ENCODE results near the gene HS3ST1.

Gene HS3ST1

DNA sequence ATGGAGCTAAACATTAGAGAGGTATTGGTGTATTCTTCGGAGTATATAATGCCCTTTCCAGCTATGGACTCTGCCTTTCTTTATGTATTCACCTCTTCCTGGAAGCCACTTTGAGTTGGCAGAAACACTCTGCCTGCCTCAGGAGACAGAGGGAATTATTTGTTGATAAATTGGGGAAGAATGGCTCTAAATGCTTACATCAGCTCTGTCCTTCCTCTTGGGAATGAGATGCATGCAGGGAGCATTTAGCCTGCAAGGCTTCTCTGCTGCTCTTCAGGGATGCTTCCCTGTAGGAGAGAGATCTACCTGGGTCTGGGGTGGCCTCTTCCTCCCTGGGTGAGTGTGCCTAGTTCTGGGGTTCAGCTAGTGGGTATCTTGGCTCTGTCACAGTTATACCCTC lies 6.9 kb upstream of the HS3ST1 start:
- DNase-seq (ENCODE audit: low read depth in 2 of 2), result no peak

- no peak for DNase-seq (ENCODE audit: low read depth in 2 of 2)
These were observed 2.4 kb upstream of the HS3ST1 start for GRCh38 chr4:11431111-11431510.

DNA sequence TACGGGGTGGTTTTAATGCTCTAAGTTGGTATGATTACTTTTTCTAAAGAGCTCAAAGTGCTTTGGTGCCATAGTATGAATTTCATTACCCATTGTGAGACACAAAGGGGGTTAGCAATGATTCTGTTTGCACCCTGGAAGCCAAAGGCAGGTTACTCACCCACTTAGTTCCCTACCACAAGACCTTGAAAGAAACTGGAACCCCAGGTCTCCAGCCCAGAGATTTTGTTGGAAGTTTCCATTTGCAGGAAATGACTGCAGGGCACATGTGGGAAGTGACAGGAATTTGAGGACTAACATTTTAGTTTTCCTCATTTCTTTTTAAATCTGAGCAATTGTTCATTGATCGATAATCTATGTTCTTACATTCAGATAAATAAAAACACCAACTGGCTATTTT lies 1.8 kb upstream of the HS3ST1 start:
- no peak for DNase-seq (ENCODE audit: low read depth in 2 of 2)

- DNase-seq (ENCODE audit: low read depth in 2 of 2), result no peak
These were observed 978 bp upstream of the HS3ST1 start for GRCh38 chr4:11429699-11430045.

- peak; percentile 28 to 30 for DNase-seq (ENCODE audit: low read depth in 2 of 2)
These were observed 405 bp upstream of the HS3ST1 start for GRCh38 chr4:11428899-11429698.

GRCh38 chr4:11427121-11427996 lies 1.3 kb downstream of the HS3ST1 start:
- no peak for DNase-seq (ENCODE audit: low read depth in 2 of 2)

DNA sequence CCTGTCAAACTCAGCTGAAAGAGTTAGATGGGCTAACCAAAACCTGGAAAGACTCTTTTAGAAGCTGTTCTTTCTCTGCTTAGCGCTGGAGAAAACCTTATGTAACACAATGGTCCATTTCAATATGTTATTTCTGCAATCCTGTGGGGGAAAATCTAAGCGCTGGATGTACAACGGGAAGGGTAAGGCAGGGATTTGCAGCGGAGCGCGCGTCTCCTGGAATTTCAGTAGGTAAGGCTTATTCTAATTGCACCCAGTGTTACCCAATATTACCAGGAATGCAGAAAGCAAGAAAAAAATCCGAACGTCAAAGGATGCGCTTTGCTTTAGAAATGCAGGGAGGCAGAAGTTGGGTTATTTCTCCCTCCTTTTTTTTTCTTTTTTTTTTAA lies 2.0 kb downstream of the HS3ST1 start:
- no peak for DNase-seq (ENCODE audit: low read depth in 2 of 2)

DNA sequence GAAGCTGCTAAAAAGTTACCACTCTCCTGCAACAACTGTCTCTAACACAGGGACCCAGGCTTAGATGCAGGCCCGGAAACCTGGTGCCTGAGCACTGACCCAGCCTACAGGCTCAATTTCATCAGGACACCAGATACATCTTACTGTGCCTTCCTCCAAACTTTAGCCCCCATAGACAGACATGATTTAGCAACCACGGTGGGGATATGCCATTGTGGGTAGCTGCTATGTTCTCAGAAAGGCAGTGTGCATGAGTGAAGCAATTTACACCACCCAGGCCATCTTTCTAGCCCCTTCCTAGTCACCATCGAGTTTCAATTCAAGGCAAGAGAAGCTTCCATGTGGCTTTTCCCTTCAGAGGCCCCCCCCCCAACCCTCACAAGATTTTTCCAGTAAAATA lies 2.7 kb downstream of the HS3ST1 start:
- DNase-seq (ENCODE audit: low read depth in 2 of 2), result no peak

DNA sequence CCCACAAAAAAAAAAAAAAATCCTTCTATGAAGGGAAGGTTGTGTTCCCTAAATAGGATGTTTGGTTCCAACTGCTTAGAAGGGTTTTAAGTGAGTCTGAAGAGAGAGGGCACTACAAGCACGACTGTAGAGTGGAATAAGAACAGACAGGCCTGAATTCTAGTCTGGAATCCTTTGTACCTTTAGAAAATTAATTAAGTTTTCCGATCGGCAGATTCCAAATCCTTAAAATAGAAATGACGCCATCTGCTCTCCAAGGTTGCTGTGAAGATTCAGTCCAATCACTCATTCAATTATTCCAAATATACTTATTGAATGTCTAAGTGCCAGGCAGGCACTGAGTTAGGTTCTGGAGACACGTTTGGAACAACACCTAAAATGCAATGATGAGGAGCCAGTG lies 3.8 kb downstream of the HS3ST1 start:
- no peak for DNase-seq (ENCODE audit: low read depth in 2 of 2)

DNA sequence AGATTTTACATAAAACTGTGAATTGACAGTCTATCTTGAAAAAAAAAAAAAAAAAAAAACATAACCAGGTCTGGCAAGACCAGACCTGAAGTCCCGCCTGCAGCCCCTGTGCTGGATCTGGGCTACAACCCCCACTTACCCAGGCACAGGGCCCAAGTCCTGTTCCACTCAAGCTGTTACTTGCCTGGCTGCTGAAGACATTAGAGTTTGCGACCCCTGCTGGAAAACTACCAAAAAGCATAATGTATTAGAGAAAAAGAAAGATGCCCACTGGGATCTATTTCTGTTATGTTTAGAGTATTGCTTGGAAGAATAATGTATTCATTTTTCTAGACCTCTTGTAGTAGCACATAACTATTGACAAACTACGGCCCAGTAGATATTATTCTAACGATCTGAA lies 4.7 kb downstream of the HS3ST1 start:
- DNase-seq (ENCODE audit: low read depth in 2 of 2), result no peak

DNA sequence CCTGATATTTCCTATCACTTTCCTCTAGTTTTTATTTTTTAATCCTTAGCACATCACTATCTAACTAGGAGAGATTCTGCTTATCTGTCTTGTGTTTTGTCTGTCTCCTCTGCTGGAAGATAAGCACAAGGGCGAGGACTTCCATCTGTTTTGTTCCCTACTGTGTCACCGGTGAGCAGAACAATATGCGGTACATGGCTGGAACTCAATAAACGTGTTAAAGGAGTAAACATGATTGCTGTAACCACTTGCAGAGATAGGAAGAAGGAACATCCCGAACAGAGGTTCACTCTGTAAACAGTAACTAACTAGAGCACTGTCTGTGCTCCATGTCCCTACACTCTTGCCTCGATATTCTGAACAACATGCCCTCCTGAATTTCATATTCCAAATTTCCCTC lies 5.2 kb downstream of the HS3ST1 start:
- no peak for DNase-seq (ENCODE audit: low read depth in 2 of 2)

DNA sequence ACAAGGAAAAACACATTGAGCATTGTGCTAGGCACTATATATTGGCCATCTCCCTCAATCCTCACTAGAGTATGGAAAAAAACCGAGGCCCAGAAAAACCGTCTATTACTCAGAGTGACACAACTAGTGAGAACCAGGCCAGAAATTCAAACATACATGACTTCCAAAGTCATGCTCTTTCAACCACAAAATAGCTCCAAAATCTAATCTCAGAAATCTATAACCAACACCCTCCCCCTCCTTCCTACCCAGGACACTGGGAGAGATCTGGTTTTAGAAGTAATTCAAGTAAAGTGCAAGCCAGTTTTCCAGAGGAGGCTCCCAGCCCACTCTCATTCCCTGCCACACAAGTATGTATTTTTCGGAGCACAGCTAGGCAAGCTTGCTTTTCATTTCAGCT lies 7.6 kb downstream of the HS3ST1 start:
- DNase-seq (ENCODE audit: low read depth in 2 of 2), result no peak

DNA sequence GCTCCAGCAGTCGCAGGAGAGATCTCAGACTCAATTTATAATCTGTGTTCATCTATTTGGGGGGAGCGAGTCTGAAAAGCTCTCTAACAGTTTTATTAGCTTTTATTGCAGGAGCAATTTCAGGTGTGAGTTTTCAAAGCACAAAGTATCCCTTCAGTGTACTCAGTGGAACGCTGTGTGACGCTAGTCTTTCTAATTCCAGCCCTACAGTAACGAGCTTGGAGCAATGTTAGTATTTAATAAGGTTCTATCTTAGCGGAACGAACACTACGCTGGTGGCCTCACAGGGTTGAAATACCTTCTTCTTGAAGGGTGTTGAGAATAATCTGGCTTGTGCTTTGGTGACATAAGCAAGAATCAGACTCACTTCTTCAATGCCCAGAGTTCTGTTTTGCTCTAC lies 8.4 kb downstream of the HS3ST1 start:
- no peak for DNase-seq (ENCODE audit: low read depth in 2 of 2)

DNA sequence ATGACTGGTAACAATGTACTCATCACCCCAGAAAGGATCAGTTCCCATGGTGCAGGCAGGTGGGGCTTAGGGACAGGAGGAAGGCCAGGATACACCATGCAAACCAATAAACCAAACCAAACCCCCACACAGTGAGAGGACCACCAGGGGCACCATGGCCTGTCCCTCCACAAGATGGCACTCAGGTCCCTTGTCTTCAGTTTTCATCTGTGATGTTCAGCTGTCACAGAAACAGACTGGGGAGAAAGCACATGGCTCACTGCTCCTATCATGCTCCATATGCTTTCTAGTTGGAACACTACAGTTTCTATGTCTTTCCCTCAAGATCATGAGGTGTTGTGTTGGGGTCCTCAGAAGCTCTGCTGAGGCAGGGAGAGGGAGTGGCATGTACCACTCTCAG lies 10.1 kb downstream of the HS3ST1 start:
- no peak for DNase-seq (ENCODE audit: low read depth in 2 of 2)

- DNase-seq (ENCODE audit: low read depth in 2 of 2), result no peak
These were observed 12.0 kb downstream of the HS3ST1 start for GRCh38 chr4:11416767-11417113.

DNA sequence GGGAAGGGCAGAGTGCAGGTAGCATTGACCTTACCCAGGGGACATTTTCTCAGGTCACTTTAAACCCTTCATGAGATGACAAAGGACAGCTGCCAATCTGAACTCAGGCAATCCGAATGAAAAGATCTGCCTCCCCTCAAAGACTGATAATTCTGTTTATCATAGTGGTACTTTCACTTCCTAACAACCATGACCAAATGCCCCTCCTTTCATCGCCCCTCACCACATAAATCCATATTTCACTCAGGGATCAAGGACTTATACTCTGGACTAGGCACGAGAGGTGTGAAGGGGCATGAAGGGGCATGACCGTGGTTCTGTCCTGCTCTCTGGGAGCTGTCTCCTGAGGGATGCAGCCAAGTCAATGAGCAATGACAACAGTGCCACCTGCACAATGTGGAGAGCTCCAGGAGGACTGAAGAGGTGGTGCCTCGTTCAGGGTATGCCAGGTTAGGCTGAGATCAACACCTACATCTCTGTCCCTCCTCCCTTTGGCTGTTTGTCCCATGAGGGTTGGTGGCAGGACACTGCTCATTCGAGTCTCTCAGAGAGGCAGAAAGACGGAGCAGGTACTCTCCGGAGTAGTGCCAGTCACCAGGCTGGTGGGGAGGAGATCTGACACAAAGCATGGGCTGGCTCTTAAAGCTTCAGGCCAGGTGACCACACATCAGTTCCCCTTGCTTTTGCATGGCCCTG lies 12.5 kb downstream of the HS3ST1 start:
- no peak for DNase-seq (ENCODE audit: low read depth in 2 of 2)

DNA sequence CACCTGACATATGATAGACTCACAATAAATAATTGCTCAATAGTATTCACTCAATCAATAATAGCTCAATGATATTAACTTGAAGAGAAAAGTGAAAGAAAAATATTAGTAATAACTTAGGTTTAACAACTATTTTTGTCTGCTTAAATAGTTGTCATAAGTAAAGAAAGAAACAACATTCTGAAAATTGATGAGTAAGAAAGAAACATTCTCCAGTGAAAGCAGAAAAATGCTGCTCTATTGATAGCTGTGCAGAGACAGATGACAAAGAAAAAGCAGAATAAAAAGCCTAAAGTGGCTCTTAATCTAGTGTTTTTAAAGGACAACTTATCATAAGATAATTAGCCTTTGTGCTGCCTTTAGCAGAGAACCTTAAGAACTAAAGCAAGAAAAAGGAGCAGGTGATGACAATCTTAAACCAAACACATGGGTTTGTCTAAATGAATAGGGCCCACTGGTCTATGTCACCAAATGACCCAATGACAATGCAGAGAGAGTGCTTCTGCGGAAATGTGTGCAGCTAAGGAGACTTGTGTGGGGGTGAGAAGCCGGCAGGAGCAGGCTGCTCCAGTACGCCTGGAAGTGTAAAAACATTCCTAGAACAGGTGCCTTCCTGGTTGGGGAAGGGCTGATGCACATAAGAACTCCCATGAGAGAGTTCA lies 13.2 kb downstream of the HS3ST1 start:
- DNase-seq (ENCODE audit: low read depth in 2 of 2), result no peak

DNA sequence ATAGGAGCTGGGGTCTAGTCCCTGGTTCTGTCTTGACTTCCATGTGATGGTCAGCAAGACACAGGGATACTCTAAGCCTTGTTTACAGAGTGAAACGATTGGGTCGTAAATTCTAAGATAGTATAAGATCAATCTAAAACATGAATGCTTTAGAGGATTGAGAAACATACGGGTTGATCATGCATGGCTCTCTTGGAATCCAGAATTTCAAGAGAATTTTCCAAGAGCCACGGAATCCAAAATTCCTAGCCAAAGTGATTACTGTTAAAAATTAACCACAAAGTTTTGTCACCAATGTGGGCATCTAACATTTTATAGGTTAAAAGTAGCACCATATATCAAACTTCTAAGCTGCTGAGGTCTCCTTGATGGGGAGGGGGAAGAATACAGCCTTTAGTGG lies 16.5 kb downstream of the HS3ST1 start:
- no peak for DNase-seq (ENCODE audit: low read depth in 2 of 2)

DNA sequence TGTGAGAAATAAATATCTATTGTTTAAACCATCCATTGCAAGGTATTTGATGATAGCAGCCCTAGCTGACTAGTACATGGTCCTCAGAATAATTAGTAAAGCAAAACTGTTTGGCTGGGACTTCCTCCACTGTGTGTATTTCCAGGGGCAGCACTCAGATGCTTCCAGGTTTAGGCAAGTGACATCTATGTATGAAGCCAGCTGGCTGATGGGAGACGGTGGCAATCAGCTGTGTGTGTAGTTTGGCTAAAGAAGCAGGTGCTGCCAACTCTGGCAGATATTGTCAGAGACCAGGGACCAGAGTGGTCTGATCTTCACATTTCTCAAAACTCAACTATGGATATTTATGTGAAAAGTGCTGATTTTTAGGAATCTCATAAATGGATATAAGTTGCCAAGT lies 19.1 kb downstream of the HS3ST1 start:
- no peak for DNase-seq (ENCODE audit: low read depth in 2 of 2)

DNA sequence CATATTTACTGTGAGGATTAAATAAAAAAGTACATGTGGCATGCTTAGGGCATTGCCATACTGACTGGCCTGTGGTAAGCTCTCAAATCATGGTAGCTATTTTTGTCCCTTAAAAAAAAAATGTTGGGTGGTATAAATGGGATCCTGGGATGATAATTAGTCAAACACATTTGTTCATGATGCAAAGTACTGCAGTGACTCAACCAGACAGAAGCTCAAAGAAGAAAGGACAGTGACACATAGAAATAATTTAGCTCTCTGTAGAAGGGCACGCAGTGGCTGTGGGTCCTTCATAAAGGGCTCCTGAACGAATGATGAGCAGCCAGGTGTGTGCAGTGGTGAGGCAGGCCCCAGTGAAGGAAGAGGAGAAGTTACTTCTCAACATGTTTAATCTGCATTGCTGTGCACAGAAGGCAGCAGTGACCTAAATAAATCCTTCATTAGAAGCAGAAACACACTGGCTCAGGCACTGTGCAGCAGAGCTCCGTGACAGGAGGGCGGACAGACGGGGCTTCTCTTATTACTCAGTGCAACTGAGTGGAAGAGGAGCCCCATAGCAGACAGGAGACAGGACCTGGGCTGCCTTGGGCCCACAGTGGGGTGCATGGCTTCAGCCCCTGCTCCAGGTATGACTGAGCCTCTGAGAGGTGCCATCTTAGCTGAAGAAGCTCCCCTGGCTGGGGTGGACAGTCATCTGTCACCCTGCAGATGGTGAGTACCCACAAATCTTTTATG lies 20.3 kb downstream of the HS3ST1 start:
- DNase-seq (ENCODE audit: low read depth in 2 of 2), result no peak

DNA sequence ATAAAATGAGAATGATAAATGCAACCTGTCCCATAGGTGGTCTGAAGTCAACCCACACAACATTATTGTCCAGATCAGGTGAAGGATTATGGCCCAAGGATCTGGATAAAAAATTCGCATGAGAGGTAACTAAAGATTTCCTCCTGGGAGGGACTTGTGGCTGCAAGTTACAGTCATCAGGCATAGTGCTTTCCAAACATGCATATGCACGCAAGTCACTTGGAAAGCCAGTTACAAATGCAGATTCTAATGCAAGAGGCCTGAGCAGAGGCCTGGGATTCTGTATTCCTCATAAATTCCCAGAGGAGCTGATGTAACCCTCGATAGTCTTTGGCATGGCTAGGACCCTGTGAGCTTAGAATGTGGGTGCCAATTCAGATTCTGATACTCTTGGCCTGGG lies 21.1 kb downstream of the HS3ST1 start:
- no peak for DNase-seq (ENCODE audit: low read depth in 2 of 2)

GRCh38 chr4:11404431-11404830 lies 24.3 kb downstream of the HS3ST1 start:
- DNase-seq (ENCODE audit: low read depth in 2 of 2), result no peak

All from stimulated activated CD8-positive, alpha-beta memory T cell treated with anti-CD3 and anti-CD28 coated beads, Interleukin-15, amount 100 ng/mL, for 48 hours (primary cell).